Activated T-helper 17 cell treated with anti-CD3 and anti-CD28 coated beads, Interleukin-2, amount 50 U/mL, for 72 hours (primary cell): ENCODE measurements around the gene EIF4EBP3. TPM values are rescaled to one million over a fixed set of nuclear protein-coding genes. Genes with fewer than 3 reads are reported as not detected.
"Not testable (repeated sequence)": the region's sequence is repeated elsewhere in the genome, so short reads cannot be mapped to it uniquely, and the experiment has no call there.

Experiments
- ATAC-seq: fragments of 150-1000 bp; cut with Tn5 transposase; replicated peaks from 2 replicates; pipeline ENCODE4 v1.10.0; 2021; ENCODE audit warnings: mild to moderate bottlenecking, moderate library complexity
- H3K27ac Mint-ChIP-seq: one replicate; pipeline ENCODE4 v1.8.0; 2022; ENCODE audit warnings: mixed read lengths
- H3K27me3 Mint-ChIP-seq: one replicate; pipeline ENCODE4 v1.8.0; 2022; ENCODE audit warnings: mixed read lengths
- H3K36me3 Mint-ChIP-seq: one replicate; pipeline ENCODE4 v1.8.0; 2022; ENCODE audit warnings: low read depth, mild to moderate bottlenecking, mixed read lengths
- H3K4me1 Mint-ChIP-seq: one replicate; pipeline ENCODE4 v1.8.0; 2022; ENCODE audit warnings: mixed read lengths
- H3K4me3 Mint-ChIP-seq: one replicate; pipeline ENCODE4 v1.8.0; 2022; ENCODE audit warnings: mild to moderate bottlenecking, mixed read lengths
- H3K9me3 Mint-ChIP-seq: one replicate; pipeline ENCODE4 v1.8.0; 2022; ENCODE audit warnings: mixed read lengths
- total RNA-seq, 2 donors: library from RNA; stranded (reverse); gene quantifications; one replicate each; pipeline ENCODE4 v1.2.3, GENCODE V29; 2022

EIF4EBP3 gene
- total RNA-seq, 2 donors from 2014 or later: 8.9 to 11.8 TPM

- Mint-ChIP-seq H3K36me3 (no peaks in the 10 kb centered on the region), H3K27me3 (no peaks in the 10 kb centered on the region), H3K4me3 (no peak overlapping the region), H3K4me1 (no peaks in the 10 kb centered on the region), H3K27ac (no peak overlapping the region), H3K9me3 (no peaks in the 10 kb centered on the region)
- no peak for ATAC-seq
Measured at GRCh38 chr5:140576776-140577201, 29.3 kb downstream of the EIF4EBP3 start.

DNA sequence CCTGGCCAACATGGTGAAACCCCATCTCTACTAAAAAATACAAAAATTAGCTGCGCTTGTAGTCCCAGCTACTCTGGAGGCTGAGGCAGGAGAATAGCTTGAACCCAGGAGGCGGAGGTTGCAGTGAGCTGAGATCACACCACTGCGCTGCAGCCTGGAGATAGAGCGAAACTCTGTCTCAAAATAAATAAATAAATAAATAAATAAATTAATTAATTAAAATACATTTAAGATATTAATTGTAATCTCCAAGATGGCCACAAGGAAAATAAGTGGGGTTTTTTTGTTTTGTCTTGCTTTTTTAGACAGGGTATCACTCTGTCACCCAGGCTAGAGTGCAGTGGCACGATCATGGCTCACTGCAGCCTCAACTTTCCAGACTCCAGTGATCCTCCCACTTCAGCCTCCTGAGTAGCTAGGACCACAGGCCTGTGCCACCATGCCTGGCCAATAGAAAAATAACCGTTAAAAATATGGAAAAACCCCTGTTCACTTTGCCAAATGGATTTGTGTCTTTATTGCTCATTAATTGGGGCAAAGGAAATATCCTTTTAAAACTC is 31.8 kb downstream of the EIF4EBP3 start:
- not testable (repeated sequence) for H3K9me3 Mint-ChIP-seq, H3K4me3 Mint-ChIP-seq, H3K4me1 Mint-ChIP-seq, H3K27me3 Mint-ChIP-seq, H3K27ac Mint-ChIP-seq, ATAC-seq, H3K36me3 Mint-ChIP-seq

DNA sequence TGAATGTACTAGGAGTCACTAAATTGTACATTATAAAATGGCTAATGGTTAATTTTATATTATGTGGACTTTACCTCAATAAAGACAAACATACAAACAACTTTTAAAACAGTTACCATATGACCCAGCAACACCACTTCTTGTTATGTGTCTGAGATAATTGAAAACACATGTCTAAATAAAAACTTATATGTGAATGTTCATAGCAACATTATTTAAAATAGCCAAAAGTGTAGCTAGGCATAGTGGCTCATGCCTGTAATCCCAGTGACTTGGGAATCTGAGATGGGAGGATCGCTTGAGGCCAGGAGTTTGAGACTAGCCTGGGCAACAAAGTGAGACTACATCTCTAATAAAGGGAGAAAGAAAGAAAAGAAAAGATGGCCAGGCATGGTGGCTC is 40.0 kb downstream of the EIF4EBP3 start:
- Mint-ChIP-seq H3K9me3 (no peaks in the 10 kb centered on the region), H3K27ac (no peak overlapping the region), H3K4me3 (no peak overlapping the region), H3K27me3 (no peaks in the 10 kb centered on the region), H3K4me1 (no peaks in the 10 kb centered on the region), H3K36me3 (no peaks in the 10 kb centered on the region)
- no peak for ATAC-seq

DNA sequence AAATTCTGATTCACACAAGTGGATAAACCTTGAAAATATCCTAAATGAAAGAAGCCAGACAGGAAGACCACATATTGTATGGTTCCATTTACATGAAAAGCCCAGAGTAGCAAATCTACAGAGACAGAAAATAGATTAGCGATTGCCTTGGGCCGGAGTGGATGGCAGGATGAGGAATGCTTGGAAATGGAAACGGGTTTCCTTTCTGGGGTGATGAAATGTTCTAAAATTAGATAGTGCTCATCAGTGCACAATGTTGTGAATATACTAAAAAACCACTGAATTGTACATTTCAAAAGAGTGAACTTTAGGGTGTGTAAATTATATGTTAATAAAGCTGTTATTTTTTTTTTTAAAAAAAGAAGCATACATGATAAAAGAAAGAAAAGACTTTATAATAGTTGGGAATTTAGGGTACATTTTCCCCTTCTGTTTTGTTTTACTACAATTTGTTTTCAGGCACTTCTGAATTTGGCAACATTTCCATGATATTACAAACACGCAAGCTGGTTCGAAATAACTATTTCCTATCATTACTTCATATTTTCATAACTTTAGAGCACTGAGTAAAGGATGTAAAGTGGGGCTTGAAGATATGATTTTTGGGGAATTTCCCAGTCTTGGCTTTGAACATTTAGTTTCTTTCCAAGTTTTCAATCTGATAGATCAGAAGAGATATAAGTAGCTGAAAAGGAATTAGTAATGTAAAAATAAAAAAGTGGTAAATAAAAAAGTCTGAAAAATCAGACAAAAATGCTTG is 41.0 kb downstream of the EIF4EBP3 start:
- no peak for ATAC-seq
- Mint-ChIP-seq H3K4me1 (no peaks in the 10 kb centered on the region), H3K27me3 (no peaks in the 10 kb centered on the region), H3K27ac (no peak overlapping the region), H3K36me3 (no peaks in the 10 kb centered on the region), H3K9me3 (no peaks in the 10 kb centered on the region), H3K4me3 (no peak overlapping the region)

DNA sequence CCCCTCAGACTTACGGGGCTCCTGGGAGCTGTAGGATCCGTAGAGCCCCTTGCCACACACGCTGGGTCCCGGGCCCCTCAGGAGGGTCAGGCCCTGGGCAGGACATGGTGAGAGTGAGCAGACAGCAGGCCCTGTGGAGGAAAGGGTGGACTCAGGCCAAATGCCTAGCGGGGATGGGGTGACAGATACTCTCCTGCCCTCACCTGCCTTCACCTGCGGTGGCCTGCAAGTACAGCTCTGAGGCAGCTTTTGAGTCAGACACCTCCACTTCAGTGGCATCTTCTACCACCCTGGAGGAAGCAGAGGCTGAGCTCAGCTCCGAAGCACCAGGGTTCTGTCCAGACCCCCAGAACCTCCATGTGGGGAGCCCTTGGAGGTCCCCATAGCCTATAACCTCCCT is 43.4 kb downstream of the EIF4EBP3 start:
- no peaks in the 10 kb centered on the region for H3K36me3 Mint-ChIP-seq
- no peak overlapping the region for H3K27ac Mint-ChIP-seq
- no peaks in the 10 kb centered on the region for H3K9me3 Mint-ChIP-seq
- no peak for ATAC-seq
- no peaks in the 10 kb centered on the region for H3K27me3 Mint-ChIP-seq
- no peak overlapping the region for H3K4me3 Mint-ChIP-seq
- H3K4me1 Mint-ChIP-seq: no peaks in the 10 kb centered on the region

DNA sequence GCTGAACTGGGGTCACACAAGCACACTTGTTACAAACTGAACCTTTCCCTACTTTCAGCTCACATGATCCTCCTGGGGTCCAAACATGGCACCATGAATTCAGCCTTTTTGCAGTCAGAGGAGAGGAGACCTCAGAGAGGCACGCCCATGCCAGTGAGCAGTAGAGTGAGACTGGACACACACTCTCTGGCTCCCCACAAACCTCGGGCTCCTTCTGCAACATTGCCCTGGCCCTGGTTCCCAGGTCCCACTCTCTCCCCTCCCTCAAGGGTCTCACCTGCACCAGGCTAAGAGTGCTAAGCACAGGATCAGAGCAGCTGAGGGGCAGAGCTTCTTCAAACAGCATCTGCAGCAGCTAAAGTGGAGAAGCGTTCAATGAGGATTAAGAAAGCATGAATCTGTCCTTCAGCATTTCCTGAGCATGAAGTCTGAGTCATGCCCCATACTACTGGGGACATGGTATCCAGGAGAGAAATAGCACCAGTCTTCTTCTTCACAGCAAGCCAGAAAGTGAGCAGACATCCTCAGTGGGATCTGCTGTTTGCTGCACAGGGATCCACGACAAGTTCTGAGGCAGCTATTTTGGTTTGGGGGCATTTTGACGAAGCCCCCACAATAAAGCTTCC is 44.4 kb downstream of the EIF4EBP3 start:
- no peaks in the 10 kb centered on the region for H3K4me1 Mint-ChIP-seq
- no peak overlapping the region for H3K27ac Mint-ChIP-seq
- H3K27me3 Mint-ChIP-seq: no peaks in the 10 kb centered on the region
- no peak for ATAC-seq
- no peak overlapping the region for H3K4me3 Mint-ChIP-seq
- no peaks in the 10 kb centered on the region for H3K36me3 Mint-ChIP-seq
- no peaks in the 10 kb centered on the region for H3K9me3 Mint-ChIP-seq

DNA sequence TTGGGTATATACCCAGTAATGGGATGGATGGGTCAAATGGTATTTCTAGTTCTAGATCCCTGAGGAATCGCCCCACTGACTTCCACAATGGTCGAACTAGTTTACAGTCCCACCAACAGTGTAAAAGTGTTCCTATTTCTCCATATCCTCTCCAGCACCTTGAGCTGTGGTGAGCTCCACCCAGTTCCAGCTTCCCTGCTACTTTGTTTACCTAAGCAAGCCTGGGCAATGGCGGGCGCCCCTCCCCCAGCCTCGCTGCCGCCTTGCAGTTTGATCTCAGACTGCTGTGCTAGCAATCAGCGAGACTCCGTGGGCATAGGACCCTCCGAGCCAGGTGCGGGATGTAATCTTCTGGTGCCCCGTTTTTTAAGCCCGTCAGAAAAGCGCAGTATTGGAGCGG is 45.6 kb downstream of the EIF4EBP3 start:
- H3K27me3 Mint-ChIP-seq, H3K27ac Mint-ChIP-seq, ATAC-seq, H3K4me3 Mint-ChIP-seq, H3K36me3 Mint-ChIP-seq, H3K4me1 Mint-ChIP-seq, H3K9me3 Mint-ChIP-seq: not testable (repeated sequence)

DNA sequence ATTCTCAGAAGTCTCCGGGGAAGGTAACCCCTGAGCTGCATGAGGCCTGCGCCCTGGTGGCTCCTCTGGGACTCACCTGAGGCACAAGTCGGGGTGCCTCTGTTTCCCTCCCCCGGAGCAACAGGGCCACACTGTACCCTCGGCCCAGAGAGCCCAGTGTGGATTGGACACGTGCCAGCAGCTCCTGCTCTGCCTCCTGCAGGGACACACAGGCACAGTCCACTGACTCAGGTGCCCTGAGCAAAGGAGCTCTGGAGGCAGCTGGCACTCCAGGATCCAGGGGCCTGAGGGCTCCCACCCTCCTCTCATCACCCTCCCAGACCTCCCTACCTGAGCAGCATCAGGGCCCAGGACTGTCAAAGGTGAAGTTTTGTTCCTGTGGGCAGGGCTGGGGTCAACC is 46.7 kb downstream of the EIF4EBP3 start:
- no peak for ATAC-seq
- Mint-ChIP-seq H3K27me3 (no peaks in the 10 kb centered on the region), H3K36me3 (no peaks in the 10 kb centered on the region), H3K27ac (no peak overlapping the region), H3K4me3 (no peak overlapping the region), H3K9me3 (no peaks in the 10 kb centered on the region), H3K4me1 (no peaks in the 10 kb centered on the region)

GRCh38 chr5:140595538-140596300 is 48.3 kb downstream of the EIF4EBP3 start:
- H3K27me3 Mint-ChIP-seq: no peaks in the 10 kb centered on the region
- H3K4me1 Mint-ChIP-seq: no peaks in the 10 kb centered on the region
- H3K9me3 Mint-ChIP-seq: no peaks in the 10 kb centered on the region
- no peaks in the 10 kb centered on the region for H3K36me3 Mint-ChIP-seq
- no peak overlapping the region for H3K27ac Mint-ChIP-seq
- no peak overlapping the region for H3K4me3 Mint-ChIP-seq
- ATAC-seq: no peak

GRCh38 chr5:140596321-140596741 is 48.9 kb downstream of the EIF4EBP3 start:
- no peak overlapping the region for H3K4me3 Mint-ChIP-seq
- H3K4me1 Mint-ChIP-seq: no peaks in the 10 kb centered on the region
- no peaks in the 10 kb centered on the region for H3K27me3 Mint-ChIP-seq
- no peaks in the 10 kb centered on the region for H3K9me3 Mint-ChIP-seq
- H3K36me3 Mint-ChIP-seq: no peaks in the 10 kb centered on the region
- H3K27ac Mint-ChIP-seq: no peak overlapping the region
- no peak for ATAC-seq

GRCh38 chr5:140598836-140599235 is 51.4 kb downstream of the EIF4EBP3 start:
- Mint-ChIP-seq H3K4me1 (no peaks in the 10 kb centered on the region), H3K36me3 (no peaks in the 10 kb centered on the region), H3K27me3 (no peaks in the 10 kb centered on the region), H3K9me3 (no peaks in the 10 kb centered on the region), H3K4me3 (no peak overlapping the region), H3K27ac (no peak overlapping the region)
- ATAC-seq: no peak

Other genes with a start within 250 kb of the EIF4EBP3 start
- gene PFDN1, start 244.6 kb upstream of the EIF4EBP3 start, total RNA-seq: 10 to 100 TPM; 40.1 to 64.1 TPM
- gene HBEGF, start 201.1 kb upstream of the EIF4EBP3 start, total RNA-seq: 10 to 100 TPM; 12.6 to 22.9 TPM
- gene SLC4A9, start 187.5 kb upstream of the EIF4EBP3 start, total RNA-seq: under 1 TPM; 0.26 TPM
- 100 to 1,000 TPM in 1 of 2 donors, 10 to 100 TPM in 1; 94.5 to 119 TPM for gene ANKHD1, start 145.8 kb upstream of the EIF4EBP3 start, total RNA-seq
- 10 to 100 TPM; 32.3 to 39.1 TPM for gene SRA1, start 9.8 kb downstream of the EIF4EBP3 start, total RNA-seq
- gene APBB3, start 16.9 kb downstream of the EIF4EBP3 start, total RNA-seq: 10 to 100 TPM; 20.5 to 56.6 TPM
- gene SLC35A4, start 17.2 kb downstream of the EIF4EBP3 start, total RNA-seq: 10 to 100 TPM; 56.0 to 89.6 TPM
- gene CD14, start 85.5 kb downstream of the EIF4EBP3 start, total RNA-seq: under 1 TPM; 0.32 to 0.39 TPM
- gene TMCO6, start 91.8 kb downstream of the EIF4EBP3 start, total RNA-seq: 10 to 100 TPM; 22.9 to 30.6 TPM
- 10 to 100 TPM; 48.1 to 63.9 TPM for gene NDUFA2, start 100.0 kb downstream of the EIF4EBP3 start, total RNA-seq
- 10 to 100 TPM; 76.9 to 85.8 TPM for gene IK, start 100.2 kb downstream of the EIF4EBP3 start, total RNA-seq
- gene WDR55, start 117.2 kb downstream of the EIF4EBP3 start, total RNA-seq: 10 to 100 TPM; 38.8 TPM
- gene DND1, start 125.9 kb downstream of the EIF4EBP3 start, total RNA-seq: 1 to 10 TPM; 3.0 to 3.4 TPM
- 100 to 1,000 TPM in 1 of 2 donors, 10 to 100 TPM in 1; 82.2 to 103 TPM for gene HARS1, start 143.7 kb downstream of the EIF4EBP3 start, total RNA-seq
- gene HARS2, start 143.8 kb downstream of the EIF4EBP3 start, total RNA-seq: 10 to 100 TPM; 24.7 to 30.2 TPM
- gene ZMAT2, start 152.8 kb downstream of the EIF4EBP3 start, total RNA-seq: 10 to 100 TPM; 47.5 to 58.0 TPM
- gene PCDHA1, start 238.5 kb downstream of the EIF4EBP3 start, total RNA-seq: not detected
- gene PCDHA2, start 247.2 kb downstream of the EIF4EBP3 start, total RNA-seq: not detected